Activated T-cell treated with anti-CD3 and anti-CD28 coated beads for 4 hours (primary cell): ENCODE results near the gene AKAP4.
A peak's percentile ranks its signal among the peaks of the same experiment; 100 is the strongest.

ENCODE experiments used
- DNase-seq: peaks from one replicate; pipeline ENCODE4 v3.0.0-alpha.2; 2020

AKAP4 gene, protein sequence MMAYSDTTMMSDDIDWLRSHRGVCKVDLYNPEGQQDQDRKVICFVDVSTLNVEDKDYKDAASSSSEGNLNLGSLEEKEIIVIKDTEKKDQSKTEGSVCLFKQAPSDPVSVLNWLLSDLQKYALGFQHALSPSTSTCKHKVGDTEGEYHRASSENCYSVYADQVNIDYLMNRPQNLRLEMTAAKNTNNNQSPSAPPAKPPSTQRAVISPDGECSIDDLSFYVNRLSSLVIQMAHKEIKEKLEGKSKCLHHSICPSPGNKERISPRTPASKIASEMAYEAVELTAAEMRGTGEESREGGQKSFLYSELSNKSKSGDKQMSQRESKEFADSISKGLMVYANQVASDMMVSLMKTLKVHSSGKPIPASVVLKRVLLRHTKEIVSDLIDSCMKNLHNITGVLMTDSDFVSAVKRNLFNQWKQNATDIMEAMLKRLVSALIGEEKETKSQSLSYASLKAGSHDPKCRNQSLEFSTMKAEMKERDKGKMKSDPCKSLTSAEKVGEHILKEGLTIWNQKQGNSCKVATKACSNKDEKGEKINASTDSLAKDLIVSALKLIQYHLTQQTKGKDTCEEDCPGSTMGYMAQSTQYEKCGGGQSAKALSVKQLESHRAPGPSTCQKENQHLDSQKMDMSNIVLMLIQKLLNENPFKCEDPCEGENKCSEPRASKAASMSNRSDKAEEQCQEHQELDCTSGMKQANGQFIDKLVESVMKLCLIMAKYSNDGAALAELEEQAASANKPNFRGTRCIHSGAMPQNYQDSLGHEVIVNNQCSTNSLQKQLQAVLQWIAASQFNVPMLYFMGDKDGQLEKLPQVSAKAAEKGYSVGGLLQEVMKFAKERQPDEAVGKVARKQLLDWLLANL

DNA sequence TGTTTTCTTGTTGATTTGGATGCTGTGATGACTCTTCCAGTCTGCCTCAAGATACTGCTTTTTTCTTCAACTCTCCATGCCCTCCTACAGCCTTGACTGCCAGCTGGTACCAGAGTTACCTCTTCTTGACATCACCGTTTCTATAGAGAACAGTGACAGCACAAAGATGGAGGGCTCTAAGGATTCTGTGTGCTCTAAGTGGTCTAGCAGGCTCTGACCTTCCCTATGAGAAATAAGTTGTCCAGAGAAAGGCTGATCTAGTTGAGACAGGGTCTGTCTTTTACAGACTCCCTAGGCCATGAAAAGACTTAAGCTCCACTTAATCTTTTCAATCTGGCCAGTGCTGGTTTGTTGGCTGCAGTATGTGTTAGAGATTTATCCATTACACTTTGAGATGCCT is at the start of gene AKAP4:
Gene AKAP4, minus strand, starts transcription at position 101 of the 400 bp plus-strand sequence. CDS start 118 bp downstream, outside the sequence.
- DNase-seq: no peak

DNA sequence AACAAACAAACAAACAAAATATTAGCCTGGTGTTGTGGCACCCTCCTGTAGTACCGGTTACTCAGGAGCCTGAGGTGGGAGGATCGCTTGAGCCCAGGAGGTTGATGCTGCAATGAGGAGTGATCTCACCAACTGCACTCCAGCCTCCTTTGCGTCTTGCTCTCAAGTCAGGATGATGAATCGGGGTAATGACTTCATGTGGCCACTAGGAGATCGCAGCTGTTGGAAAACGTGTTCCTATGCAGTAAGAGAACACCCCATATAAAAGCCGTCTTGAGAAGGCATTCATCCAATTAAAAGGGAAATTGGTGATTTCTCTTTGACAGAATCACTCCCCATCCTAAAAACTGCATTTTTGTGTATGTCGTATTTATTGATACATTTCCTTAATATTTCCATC is 10.7 kb upstream of the AKAP4 start:
- no peak for DNase-seq

DNA sequence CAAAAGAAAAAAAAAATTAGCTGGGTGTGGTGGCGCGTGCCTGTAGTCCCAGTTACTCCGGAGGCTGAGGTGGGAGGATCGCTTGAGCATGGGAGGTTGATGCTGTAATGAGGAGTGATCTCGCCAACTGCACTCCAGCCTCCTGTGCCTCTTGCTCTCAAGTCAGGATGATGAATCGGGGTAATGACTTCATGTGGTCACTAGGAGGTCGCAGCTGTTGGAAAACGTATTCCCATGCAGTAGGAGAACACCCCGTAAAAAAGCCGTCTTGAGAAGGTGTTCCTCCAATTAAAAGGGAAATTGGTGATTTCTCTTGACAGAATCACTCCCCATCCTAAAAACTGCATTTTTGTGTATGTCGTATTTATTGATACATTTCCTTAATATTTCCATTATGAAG is 5.9 kb upstream of the AKAP4 start:
- no peak for DNase-seq

DNA sequence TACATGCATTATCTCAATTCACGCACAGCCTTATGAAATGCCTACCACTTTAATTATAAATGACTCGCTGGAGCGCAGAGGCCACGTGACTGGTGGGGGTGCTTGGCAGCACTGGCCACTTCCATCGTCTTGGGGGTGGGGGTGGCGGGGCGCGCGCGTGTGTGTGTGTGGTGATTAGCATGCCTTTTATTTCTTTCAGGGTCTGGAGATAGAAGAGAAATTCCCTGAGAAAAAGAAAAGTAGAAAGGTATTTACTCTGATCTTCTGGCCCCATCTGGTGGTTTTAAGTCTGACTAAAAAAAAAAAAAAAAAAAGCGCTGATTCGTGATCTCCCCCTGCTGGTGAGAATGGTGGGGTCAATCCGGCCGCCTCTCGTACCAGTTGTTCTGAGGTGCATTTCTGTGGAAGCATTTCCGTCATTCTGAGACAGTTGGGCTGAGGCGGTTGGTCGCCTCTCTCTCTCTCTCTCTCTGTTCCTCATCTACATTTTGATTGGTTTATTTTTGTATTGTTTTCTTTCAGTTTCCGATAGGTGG is 3.6 kb upstream of the AKAP4 start, which contains the start of gene CCNB3:
Gene CCNB3, plus strand, starts transcription at position 402 of the 536 bp plus-strand sequence. CDS start 80,399 bp downstream, outside the sequence.
- DNase-seq: peak; percentile 48

DNA sequence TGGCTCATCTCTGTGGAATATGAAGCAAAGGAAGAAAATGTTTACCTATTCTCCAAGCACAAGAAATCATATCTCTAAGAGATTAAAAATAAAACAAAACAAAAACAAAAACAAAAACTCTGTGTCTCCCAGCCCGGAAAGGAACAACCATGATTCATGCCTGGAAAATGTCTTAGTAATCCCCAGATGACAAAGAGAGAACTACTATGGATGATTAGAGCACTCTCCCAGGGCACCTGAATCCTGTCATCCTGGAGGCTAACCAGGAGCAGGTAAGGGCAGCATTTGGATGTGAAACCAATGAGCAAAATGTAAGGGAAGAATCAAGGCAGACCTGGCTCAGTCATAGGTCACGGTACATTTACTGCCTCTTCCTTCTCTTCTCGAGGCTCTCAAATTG is 1.7 kb upstream of the AKAP4 start:
- no peak for DNase-seq

DNA sequence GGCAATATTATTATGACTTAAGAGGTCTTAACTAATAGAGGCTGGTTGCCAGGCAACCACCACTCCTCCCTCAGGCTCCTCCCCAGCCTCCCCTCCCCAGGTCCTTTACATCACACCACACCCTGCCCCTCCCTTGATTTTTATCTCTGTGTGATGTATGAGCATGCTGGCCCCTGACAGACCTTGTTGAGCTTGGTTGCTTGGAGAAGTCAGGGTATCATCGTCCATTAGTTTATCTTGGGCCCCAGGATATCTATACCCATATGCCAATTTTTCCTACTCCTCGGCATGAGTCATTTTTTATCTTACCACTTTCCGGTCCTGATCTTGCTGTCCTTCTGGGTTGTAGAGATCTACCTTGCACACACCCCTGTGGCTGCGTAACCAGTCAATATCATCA is 2.5 kb downstream of the AKAP4 start:
- DNase-seq: no peak

DNA sequence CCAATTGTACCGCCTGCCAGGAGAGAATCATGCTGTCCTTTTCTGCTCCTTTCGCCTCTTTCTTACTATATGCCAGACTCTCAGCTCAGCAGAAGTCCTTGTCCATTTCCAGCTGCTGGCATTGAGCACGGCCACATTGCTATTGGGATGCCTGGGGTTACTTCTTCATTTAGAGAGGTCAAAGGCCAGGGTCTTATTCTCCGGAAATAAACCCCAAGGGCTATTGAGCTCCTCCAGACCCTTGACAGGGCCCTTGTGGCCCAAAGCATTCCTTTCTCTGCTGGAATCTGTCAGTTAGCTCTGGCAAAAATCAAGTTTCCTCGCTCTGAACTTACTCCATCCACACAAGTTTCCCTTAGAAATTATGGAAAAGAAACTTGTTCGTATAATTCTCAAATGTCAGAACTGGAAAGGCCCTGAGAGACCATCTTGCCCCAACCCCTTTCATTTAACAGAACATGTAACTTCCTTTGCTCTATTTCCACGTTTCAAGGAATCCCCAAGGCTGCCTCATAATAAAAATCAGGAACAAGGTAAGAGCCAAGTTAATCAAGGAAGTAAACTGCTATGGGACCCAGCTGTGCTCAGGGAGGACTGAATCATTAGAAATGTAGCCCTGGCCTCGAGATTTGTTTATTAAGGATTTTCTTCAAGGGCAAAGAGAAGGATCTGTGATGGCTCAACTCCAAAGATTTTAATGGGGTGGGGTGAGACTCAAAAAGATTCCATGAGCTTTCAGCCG is 11.8 kb downstream of the AKAP4 start:
- no peak for DNase-seq

DNA sequence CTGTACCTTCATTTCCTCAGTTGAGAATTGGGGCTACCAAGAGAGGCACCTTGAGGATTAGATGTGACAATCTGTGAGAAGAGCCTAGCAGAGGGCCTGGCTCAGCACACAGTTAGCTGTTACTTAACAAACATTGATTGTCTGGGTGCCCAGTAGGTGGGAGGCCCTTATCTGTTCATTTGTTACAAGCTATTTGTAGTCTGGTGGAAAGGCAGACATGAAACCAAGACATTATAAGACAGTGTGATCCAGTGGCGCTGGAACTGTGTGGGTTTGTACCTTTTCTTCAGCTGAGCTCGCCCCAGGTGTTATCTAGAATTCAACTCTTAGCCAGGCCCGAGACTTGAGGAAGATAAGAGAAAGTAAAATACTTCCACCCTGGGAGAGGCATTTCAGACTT is 16.9 kb downstream of the AKAP4 start:
- no peak for DNase-seq

DNA sequence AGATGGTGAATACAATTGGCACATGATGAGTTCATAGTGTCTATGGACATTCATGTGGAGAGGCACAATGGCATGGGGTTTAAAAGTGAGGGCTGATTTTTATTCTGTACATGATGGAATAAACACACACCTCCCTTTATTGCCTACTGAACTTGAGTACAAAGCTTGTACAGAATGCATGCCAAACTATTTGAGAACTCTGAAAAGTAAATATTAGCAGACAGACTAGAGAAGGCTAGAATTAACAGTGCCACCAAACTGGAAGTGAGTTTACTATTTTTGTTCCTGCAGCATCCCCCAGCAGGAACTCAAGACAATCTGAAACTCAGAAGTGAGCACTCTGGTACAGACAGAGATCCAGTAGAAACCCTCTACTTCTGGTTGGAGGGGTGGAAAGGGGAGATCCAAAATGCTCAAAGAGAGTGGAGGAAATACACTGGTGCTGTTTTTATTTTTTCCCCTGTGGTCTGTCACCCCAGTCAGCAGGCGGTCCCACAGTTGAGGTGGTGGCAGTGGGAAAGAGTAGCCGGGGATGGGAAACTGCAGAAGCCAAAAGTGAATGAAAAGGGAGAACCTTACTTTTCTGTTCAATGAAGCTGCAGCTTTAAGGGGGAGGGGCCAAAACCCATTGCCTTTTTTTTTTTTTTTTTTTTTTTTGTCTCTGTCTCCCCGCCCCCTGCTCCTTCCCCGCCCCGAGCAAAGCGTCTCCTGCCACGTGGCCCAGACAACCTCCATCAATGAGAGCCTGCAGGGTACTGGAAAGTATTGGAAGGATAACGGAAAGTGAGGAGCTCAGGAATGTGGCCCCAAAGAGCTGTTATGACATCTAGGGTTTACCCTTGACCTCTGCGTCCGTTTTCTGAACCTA is 20.5 kb downstream of the AKAP4 start:
- no peak for DNase-seq

DNA sequence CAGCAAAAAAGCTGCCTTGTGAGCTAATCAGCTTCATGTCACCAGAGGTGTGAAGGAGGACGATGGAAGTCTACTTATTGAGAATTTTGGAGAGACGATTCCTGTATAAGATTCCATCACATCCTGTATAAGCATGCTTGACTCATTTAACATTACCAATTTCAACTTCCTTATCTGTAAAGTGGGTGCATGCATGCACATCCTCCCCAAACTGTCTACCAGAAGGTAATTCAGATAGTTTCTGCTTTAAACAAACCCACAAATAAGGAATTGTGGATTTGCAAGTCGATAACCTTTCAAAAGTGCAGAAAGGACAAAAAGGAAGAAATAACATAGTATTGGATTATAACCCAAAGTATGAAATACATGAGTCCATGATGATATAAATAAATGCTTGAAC is 31.1 kb downstream of the AKAP4 start:
- DNase-seq: no peak

DNA sequence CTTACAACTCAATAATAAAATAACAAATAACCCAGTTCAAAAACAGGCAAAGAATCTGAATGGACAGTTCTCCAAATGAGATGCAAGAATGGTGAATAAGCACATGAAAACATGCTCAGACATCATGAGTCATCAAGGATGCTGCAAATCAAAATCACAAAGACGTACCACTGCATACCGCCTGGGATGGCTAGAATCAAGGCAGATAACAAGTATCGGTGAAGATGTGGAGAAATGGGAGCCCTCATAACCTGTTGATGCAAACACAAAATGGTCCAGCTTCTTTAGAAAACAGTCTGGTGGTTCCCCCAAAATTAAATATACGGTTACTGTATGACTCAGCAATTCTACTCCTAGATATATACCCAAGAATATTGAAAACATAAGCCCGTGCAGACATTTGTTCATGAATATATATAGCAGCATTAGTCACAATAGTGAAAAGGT is 32.5 kb downstream of the AKAP4 start:
- no peak for DNase-seq

DNA sequence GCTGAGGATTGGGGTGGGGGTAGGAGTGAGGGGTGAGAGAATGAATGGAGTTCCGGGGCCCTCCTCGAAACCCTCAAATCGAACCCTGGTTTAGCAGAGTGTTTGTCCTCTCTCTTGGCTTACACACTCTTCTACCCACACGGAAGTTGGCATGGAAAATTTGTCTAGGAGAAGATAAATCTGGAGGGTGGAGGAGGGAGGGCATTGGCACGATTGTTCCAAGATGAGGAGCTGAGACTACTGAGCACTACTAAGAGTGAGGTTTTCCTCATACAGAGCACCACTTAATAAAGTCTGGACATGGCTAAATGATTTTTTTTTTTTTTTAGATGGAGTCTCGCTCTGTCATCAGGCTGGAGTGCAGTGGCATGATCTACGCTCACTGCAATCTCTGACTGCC is 33.4 kb downstream of the AKAP4 start:
- no peak for DNase-seq

DNA sequence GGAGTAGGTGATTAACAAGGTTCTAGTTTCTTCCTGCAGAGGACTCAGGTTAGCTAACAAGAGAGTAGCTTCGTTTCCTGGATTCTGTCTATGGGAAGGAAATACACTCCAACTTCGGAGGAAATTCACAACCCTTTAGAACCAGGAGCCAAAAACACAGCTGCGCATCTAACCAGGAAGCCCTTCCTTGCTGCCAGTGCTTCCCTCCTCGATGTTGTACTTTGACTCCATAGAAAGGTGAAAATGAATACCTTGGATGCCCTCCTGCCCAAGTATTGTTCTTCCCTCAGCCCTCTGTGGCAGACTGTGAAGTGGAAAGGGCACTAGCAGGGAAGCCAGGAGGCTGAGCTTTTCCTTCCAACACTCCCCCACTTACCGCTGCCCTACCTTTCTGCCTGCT is 35.1 kb downstream of the AKAP4 start:
- no peak for DNase-seq

DNA sequence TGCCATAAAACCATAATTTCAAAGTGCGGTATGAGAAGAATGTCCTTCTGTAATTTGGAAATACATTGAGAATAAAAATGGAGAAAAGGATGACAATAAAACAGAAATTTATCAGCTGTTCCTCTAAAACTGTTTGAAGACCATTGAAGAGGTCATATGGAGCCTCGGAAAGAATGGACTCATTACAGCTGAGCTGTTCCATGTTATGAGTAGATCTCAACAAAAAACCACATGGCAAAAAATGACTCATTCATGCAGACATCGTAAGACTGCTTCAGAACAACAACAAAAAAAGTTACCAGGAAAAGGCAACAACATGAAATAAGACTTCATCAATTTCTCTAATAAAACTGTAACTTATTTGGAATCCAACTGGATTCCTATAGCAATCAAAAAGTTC is 39.7 kb downstream of the AKAP4 start:
- DNase-seq: no peak

DNA sequence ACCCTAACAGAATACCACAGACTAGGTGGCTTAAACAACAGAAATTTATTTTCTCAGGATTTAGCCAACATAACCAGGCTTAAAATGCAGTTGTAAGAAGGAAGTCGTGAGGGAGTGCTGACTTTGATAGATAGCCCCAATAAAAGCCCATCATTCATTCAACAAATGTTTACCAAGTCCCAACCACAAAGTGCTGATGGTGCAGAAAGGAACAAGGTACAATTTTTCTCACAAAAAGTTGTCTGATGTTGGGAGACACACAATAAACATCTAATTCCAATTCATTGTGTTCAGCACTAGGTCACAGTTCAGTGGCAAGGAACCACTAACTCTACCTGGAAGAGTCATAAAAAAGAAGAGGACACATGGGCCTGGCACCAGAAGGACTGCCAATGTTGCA is 42.2 kb downstream of the AKAP4 start:
- DNase-seq: no peak

DNA sequence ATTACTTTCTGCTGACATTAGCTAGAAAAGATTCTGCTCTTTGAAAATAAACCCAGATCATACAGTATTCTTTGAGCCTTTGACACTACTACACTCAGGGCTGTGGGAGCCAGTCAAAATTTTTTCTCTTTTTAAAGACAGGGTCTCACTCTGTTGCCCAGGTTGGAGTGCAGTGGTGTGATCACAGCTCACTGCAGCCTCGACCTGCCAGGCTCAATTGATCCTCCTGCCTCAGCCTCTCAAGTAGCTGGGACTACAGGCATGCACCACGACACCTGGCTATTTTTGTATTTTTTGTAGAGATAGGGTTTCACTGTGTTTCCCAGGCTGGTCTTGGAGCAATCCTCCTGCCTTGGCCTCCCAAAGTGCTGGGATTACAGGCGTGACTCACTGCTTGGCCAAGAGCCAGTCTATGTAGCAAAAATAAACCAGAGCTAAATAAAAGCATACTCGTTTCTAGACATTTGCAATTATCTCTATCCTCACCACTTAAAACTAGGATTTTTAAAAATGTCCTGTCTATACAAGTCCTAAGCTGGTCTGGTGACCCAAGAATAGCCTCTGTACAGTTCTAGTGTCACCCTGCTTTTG is 43.2 kb downstream of the AKAP4 start:
- no peak for DNase-seq

DNA sequence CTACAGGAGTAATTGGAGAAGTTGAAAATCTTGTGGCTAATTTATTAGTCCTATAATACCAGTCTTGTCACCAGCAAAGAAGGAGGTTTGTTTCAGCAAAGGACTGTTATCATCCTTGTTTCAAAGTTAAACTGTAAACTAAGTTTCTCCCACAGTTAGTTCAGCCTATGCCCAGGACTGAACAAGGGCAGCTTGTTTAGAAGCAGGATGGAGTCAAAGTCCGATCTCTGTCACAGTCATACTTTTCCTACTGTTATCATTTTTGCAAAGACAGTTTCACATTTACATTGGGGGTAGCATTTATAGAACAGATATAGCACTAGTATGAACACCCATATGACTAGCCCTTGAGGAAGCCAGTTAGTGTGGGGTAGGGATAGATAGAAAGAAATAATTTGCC is 46.4 kb downstream of the AKAP4 start:
- DNase-seq: no peak

DNA sequence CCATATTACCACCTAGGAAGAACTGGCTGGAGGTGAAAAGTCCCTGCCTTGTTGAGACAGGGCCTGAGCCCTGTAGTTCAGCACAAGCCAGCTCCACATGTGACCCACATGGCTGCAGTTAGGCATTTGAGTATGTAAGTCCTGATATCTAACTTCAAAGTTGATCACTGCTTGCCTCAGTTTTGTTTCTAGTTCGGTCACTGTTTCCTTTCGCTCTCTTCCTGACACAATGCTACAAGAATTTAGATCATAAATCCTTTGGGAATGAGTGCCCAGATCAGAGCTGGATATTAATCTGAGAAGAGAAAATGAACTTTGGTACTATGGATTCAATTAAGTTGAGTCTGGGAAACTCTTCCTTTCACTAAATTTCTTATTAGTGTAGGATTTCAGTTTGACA is 48.4 kb downstream of the AKAP4 start:
- no peak for DNase-seq

DNA sequence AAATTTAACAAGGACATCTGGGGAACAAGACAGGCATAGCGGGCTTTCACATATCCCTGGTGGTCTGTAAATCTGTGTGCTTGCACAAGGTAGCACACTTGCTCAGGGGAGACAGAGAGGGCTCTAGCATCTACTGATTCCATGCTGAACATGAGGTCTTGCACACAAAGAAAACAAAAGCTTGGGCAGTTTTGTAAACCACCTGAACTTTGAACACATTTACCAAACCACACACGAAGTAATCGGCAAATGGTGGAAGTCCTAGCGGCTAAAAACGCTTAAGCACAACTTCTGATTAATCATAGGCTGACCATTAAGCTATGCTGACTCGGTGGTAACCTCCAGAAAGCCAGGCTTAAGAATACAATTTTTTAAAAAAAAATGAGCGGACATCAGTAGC is 52.8 kb downstream of the AKAP4 start:
- no peak for DNase-seq
